Ishikawa (cell line): ENCODE data around the gene SPATA9.

Experiments
- CEBPB ChIP-seq: IDR thresholded peaks from 2 replicates; pipeline ENCODE4 v1.6.1; 2012
- CREB1 ChIP-seq: IDR thresholded peaks from 2 replicates; pipeline ENCODE4 v1.6.1; 2012; ENCODE audit warnings: low read depth
- EGR1 ChIP-seq: IDR thresholded peaks from 2 replicates; pipeline ENCODE4 v1.6.1; 2012
- EP300 ChIP-seq: IDR thresholded peaks from 2 replicates; pipeline ENCODE4 v1.6.1; 2012; ENCODE audit warnings: borderline replicate concordance
- FOXM1 ChIP-seq: IDR thresholded peaks from 2 replicates; pipeline ENCODE4 v1.6.1; 2012; ENCODE audit warnings: low read depth, borderline replicate concordance
- RAD21 ChIP-seq: IDR thresholded peaks from 2 replicates; pipeline ENCODE4 v1.6.1; 2012; ENCODE audit warnings: low read depth
- TAF1 ChIP-seq: IDR thresholded peaks from 2 replicates; pipeline ENCODE4 v1.6.1; 2012; ENCODE audit warnings: low read depth, mild to moderate bottlenecking
- ZBTB7A ChIP-seq: IDR thresholded peaks from 2 replicates; pipeline ENCODE4 v1.6.1; 2012; ENCODE audit warnings: low read depth
- TF ChIP-seq, protein P1 (sequence below): IDR thresholded peaks from 2 replicates; pipeline ENCODE4 v1.6.1; 2012

GRCh38 chr5:95652849-95653248, 29.9 kb downstream of the SPATA9 start:
- TF ChIP-seq ZBTB7A = no peak
- no peak for TF ChIP-seq EP300
- TF ChIP-seq RAD21 = no peak
- no peak for TF ChIP-seq CREB1
- no peak for TF ChIP-seq FOXM1
- no peak for TF ChIP-seq EGR1
- no peak for TF ChIP-seq CEBPB
- no peak for TF ChIP-seq TAF1
- TF ChIP-seq, protein P1, sequence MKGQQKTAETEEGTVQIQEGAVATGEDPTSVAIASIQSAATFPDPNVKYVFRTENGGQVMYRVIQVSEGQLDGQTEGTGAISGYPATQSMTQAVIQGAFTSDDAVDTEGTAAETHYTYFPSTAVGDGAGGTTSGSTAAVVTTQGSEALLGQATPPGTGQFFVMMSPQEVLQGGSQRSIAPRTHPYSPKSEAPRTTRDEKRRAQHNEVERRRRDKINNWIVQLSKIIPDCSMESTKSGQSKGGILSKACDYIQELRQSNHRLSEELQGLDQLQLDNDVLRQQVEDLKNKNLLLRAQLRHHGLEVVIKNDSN = no peak
